ENCODE measurements around the gene SSR1. TPM values are rescaled to one million over a fixed set of nuclear protein-coding genes. Genes with fewer than 3 reads are reported as not detected.

Gene SSR1
- total and polyA plus RNA-seq, 2 donors (not counting 1 experiment from before 2014, with no cell fraction given), result 65.6 to 237 TPM

GRCh38 chr6:7249946-7250643 lies 62.9 kb downstream of the SSR1 start:
- no peak for DNase-seq (ENCODE audit: low read depth in 2 of 2)
- Histone ChIP-seq H3K79me2 (ENCODE audit: control insufficient read depth, insufficient read depth, low read length) (no peaks in the 10 kb centered on the region), H3K36me3 (ENCODE audit: control insufficient read depth, insufficient read depth, low read length) (peaks cover 32% of the 10 kb centered on the region), H4K20me1 (ENCODE audit: control insufficient read depth, extremely low read depth, insufficient read depth, low read length) (no peaks in the 10 kb centered on the region), H3K4me2 (ENCODE audit: extremely low read depth, insufficient read depth, low read length) (no peak overlapping the region), H3K9ac (ENCODE audit: insufficient read depth, low read length) (no peak overlapping the region), H2AFZ (ENCODE audit: low read length) (no peak overlapping the region), H3K27me3 (ENCODE audit: control insufficient read depth, insufficient read depth, low read length) (no peaks in the 10 kb centered on the region), H3K9me3 (ENCODE audit: control insufficient read depth, insufficient read depth, low read depth, low read length) (no peaks in the 10 kb centered on the region), H3K4me1 (ENCODE audit: control insufficient read depth, extremely low read depth, insufficient read depth, low read length) (peaks cover 2% of the 10 kb centered on the region), H3K27ac (ENCODE audit: insufficient read depth, low read length) (no peak overlapping the region), H3K4me3 (replicated peaks in 1 of 4; ENCODE audit: control extremely low read depth in 1 of 4, insufficient read depth in 1 of 4, low read depth in 3 of 4, low read length in 4 of 4) (no peak overlapping the region)
- TF ChIP-seq CTCF (conservative IDR thresholded peaks at IDR 0.05 in 1 of 2, IDR thresholded peaks at IDR 0.05 in 1 of 2; ENCODE audit: low read depth in 1 of 2, low read length in 2 of 2) (no peak), EZH2 (IDR thresholded peaks at IDR 0.05; ENCODE audit: low read length, missing control alignments) (no peak)

GRCh38 chr6:7249391-7249790 lies 63.6 kb downstream of the SSR1 start:
- Histone ChIP-seq H3K9ac (ENCODE audit: insufficient read depth, low read length) (no peak overlapping the region), H3K27me3 (ENCODE audit: control insufficient read depth, insufficient read depth, low read length) (no peaks in the 10 kb centered on the region), H3K79me2 (ENCODE audit: control insufficient read depth, insufficient read depth, low read length) (peaks cover 3% of the 10 kb centered on the region), H2AFZ (ENCODE audit: low read length) (no peak overlapping the region), H3K9me3 (ENCODE audit: control insufficient read depth, insufficient read depth, low read depth, low read length) (no peaks in the 10 kb centered on the region), H3K4me1 (ENCODE audit: control insufficient read depth, extremely low read depth, insufficient read depth, low read length) (peaks cover 2% of the 10 kb centered on the region), H3K4me2 (ENCODE audit: extremely low read depth, insufficient read depth, low read length) (no peak overlapping the region), H4K20me1 (ENCODE audit: control insufficient read depth, extremely low read depth, insufficient read depth, low read length) (no peaks in the 10 kb centered on the region), H3K27ac (ENCODE audit: insufficient read depth, low read length) (no peak overlapping the region), H3K4me3 (replicated peaks in 1 of 4; ENCODE audit: control extremely low read depth in 1 of 4, insufficient read depth in 1 of 4, low read depth in 3 of 4, low read length in 4 of 4) (no peak overlapping the region), H3K36me3 (ENCODE audit: control insufficient read depth, insufficient read depth, low read length) (peaks cover 32% of the 10 kb centered on the region)
- DNase-seq (ENCODE audit: low read depth in 2 of 2), result peak in 1 of 2 donors; percentile 30
- TF ChIP-seq CTCF (conservative IDR thresholded peaks at IDR 0.05 in 1 of 2, IDR thresholded peaks at IDR 0.05 in 1 of 2; ENCODE audit: low read depth in 1 of 2, low read length in 2 of 2), result no peak

- Histone ChIP-seq H3K4me2 (ENCODE audit: extremely low read depth, insufficient read depth, low read length) (no peak overlapping the region), H3K9me3 (ENCODE audit: control insufficient read depth, insufficient read depth, low read depth, low read length) (no peaks in the 10 kb centered on the region), H3K9ac (ENCODE audit: insufficient read depth, low read length) (no peak overlapping the region), H3K4me1 (ENCODE audit: control insufficient read depth, extremely low read depth, insufficient read depth, low read length) (peaks cover 2% of the 10 kb centered on the region), H2AFZ (ENCODE audit: low read length) (no peak overlapping the region), H3K4me3 (replicated peaks in 1 of 4; ENCODE audit: control extremely low read depth in 1 of 4, insufficient read depth in 1 of 4, low read depth in 3 of 4, low read length in 4 of 4) (no peak overlapping the region), H3K79me2 (ENCODE audit: control insufficient read depth, insufficient read depth, low read length) (peaks cover 3% of the 10 kb centered on the region), H3K36me3 (ENCODE audit: control insufficient read depth, insufficient read depth, low read length) (peaks cover 32% of the 10 kb centered on the region), H4K20me1 (ENCODE audit: control insufficient read depth, extremely low read depth, insufficient read depth, low read length) (no peaks in the 10 kb centered on the region), H3K27ac (ENCODE audit: insufficient read depth, low read length) (no peak overlapping the region), H3K27me3 (ENCODE audit: control insufficient read depth, insufficient read depth, low read length) (no peaks in the 10 kb centered on the region)
- TF ChIP-seq CTCF (conservative IDR thresholded peaks at IDR 0.05 in 1 of 2, IDR thresholded peaks at IDR 0.05 in 1 of 2; ENCODE audit: low read depth in 1 of 2, low read length in 2 of 2), result no peak
- TF ChIP-seq EZH2 (IDR thresholded peaks at IDR 0.05; ENCODE audit: low read length, missing control alignments), result no peak
- DNase-seq (ENCODE audit: low read depth in 2 of 2), result no peak
Measured at GRCh38 chr6:7247828-7248227, 65.2 kb downstream of the SSR1 start.
